WTC11 (cell line): Measurements from ENCODE around the gene NUP214. TPM values are rescaled to one million over a fixed set of nuclear protein-coding genes. Genes with fewer than 3 reads are reported as not detected.

Experiments
- ATAC-seq: fragments of 200-7000 bp; cut with Tn5 transposase; 2 replicates; pipeline ENCODE4 v1.10.0; 2021; ENCODE audit warnings: mild to moderate bottlenecking, moderate library complexity
- CTCF ChIA-PET: fragments of 300-600 bp; sonication (Branson Sonifier 250); formaldehyde crosslinking; loops from one replicate; lab custom pipeline; 2021; ENCODE audit warnings: antibody characterized with exemption; lab: Charles Lee
- POLR2A ChIA-PET: fragments of 350-600 bp; sonication (Branson Sonifier 250); formaldehyde crosslinking; loops from one replicate; lab custom pipeline; 2021; ENCODE audit warnings: antibody characterized with exemption; lab: Charles Lee
- DNase-seq: peaks from one replicate; pipeline ENCODE4 v3.0.0; 2021; ENCODE audit warnings: low spot score
- H3K27ac Mint-ChIP-seq: 2 replicates; pipeline ENCODE4 v1.8.0; 2021; ENCODE audit warnings: mixed read lengths
- H3K27me3 Mint-ChIP-seq: 2 replicates; pipeline ENCODE4 v1.8.0; 2021; ENCODE audit warnings: low read depth, mild to moderate bottlenecking, moderate library complexity, mixed read lengths
- H3K36me3 Mint-ChIP-seq: 2 replicates; pipeline ENCODE4 v1.8.0; 2021; ENCODE audit warnings: mixed read lengths
- H3K4me1 Mint-ChIP-seq: 2 replicates; pipeline ENCODE4 v1.8.0; 2022; ENCODE audit warnings: mixed read lengths
- H3K4me3 Mint-ChIP-seq: 2 replicates; pipeline ENCODE4 v1.8.0; 2021; ENCODE audit warnings: mild to moderate bottlenecking, moderate library complexity, mixed read lengths
- H3K9me3 Mint-ChIP-seq: 2 replicates; pipeline ENCODE4 v1.8.0; 2021; ENCODE audit warnings: mixed read lengths
- AFF4 ChIP-seq: sonication (generic); formaldehyde crosslinking; IDR thresholded peaks from 2 replicates; pipeline ENCODE4 v1.8.1; 2023; ENCODE audit warnings: mild to moderate bottlenecking, missing genetic modification reagents, borderline replicate concordance
- ATF2 ChIP-seq: sonication (generic); formaldehyde crosslinking; IDR thresholded peaks from 2 replicates; pipeline ENCODE4 v1.8.1; 2022; ENCODE audit warnings: low read depth, missing genetic modification reagents, borderline replicate concordance
- FOXJ3 ChIP-seq: sonication (generic); formaldehyde crosslinking; IDR thresholded peaks from 2 replicates; pipeline ENCODE4 v1.9.0; 2021; ENCODE audit warnings: missing genetic modification reagents, mild to moderate bottlenecking, borderline replicate concordance
- GRHL2 ChIP-seq: fragments of 250-450 bp; sonication (Bioruptor Pico); IDR thresholded peaks from 2 replicates; pipeline ENCODE4 v1.8.0; 2022; ENCODE audit warnings: mild to moderate bottlenecking, moderate library complexity; ENCODE audit not compliant: insufficient replicate concordance, severe bottlenecking
- GTF2I ChIP-seq: fragments of 250-450 bp; sonication (Bioruptor Pico); conservative IDR thresholded peaks from 2 replicates; pipeline ENCODE4 v1.4.0; 2021; ENCODE audit warnings: mild to moderate bottlenecking
- HMGXB4 ChIP-seq: sonication (generic); formaldehyde crosslinking; IDR thresholded peaks from 2 replicates; pipeline ENCODE4 v1.8.1; 2023; ENCODE audit warnings: mild to moderate bottlenecking, moderate library complexity, missing genetic modification reagents
- NFE2L1 ChIP-seq: sonication (generic); formaldehyde crosslinking; IDR thresholded peaks from 2 replicates; pipeline ENCODE4 v1.8.1; 2023; ENCODE audit warnings: missing genetic modification reagents
- NFYB ChIP-seq: sonication (generic); formaldehyde crosslinking; conservative IDR thresholded peaks from 2 replicates; pipeline ENCODE4 v1.8.0; 2022; ENCODE audit warnings: low read depth, missing genetic modification reagents
- OVOL2 ChIP-seq: fragments of 250-450 bp; sonication (Bioruptor Pico); IDR thresholded peaks from 2 replicates; pipeline ENCODE4 v1.9.0; 2021; ENCODE audit warnings: mild to moderate bottlenecking, borderline replicate concordance
- SMAD3 ChIP-seq: sonication (generic); formaldehyde crosslinking; IDR thresholded peaks from 2 replicates; pipeline ENCODE4 v1.8.0; 2022; ENCODE audit warnings: missing genetic modification reagents, mild to moderate bottlenecking, borderline replicate concordance
- SMAD4 ChIP-seq: sonication (generic); formaldehyde crosslinking; IDR thresholded peaks from 2 replicates; pipeline ENCODE4 v1.8.0; 2022; ENCODE audit warnings: mild to moderate bottlenecking, missing genetic modification reagents
- USF1 ChIP-seq: sonication (generic); formaldehyde crosslinking; IDR thresholded peaks from 2 replicates; pipeline ENCODE4 v1.8.0; 2022; ENCODE audit warnings: mild to moderate bottlenecking, missing genetic modification reagents
- ZBTB43 ChIP-seq: sonication (generic); formaldehyde crosslinking; IDR thresholded peaks from 2 replicates; pipeline ENCODE4 v1.8.1; 2023; ENCODE audit warnings: mild to moderate bottlenecking, missing genetic modification reagents
- ZNF263 ChIP-seq: sonication (generic); formaldehyde crosslinking; IDR thresholded peaks from 2 replicates; pipeline ENCODE4 v1.8.1; 2022; ENCODE audit warnings: low read depth, mild to moderate bottlenecking, moderate library complexity, missing genetic modification reagents
- ZNF317 ChIP-seq: sonication (generic); formaldehyde crosslinking; IDR thresholded peaks from 2 replicates; pipeline ENCODE4 v1.8.1; 2023; ENCODE audit warnings: low read depth, mild to moderate bottlenecking, moderate library complexity, missing genetic modification reagents, borderline replicate concordance
- ZNF396 ChIP-seq: fragments of 250-450 bp; sonication (Bioruptor Pico); IDR thresholded peaks from 2 replicates; pipeline ENCODE4 v1.8.0; 2021; ENCODE audit warnings: mild to moderate bottlenecking, moderate library complexity, borderline replicate concordance
- ZNF416 ChIP-seq: fragments of 250-450 bp; sonication (Bioruptor Pico); IDR thresholded peaks from 2 replicates; pipeline ENCODE4 v1.9.0; 2021; ENCODE audit warnings: mild to moderate bottlenecking, inconsistent platforms
- ZNF532 ChIP-seq: fragments of 250-450 bp; sonication (Bioruptor Pico); IDR thresholded peaks from 2 replicates; pipeline ENCODE4 v1.9.0; 2021; ENCODE audit warnings: mild to moderate bottlenecking, borderline replicate concordance
- total RNA-seq: library from RNA; stranded (reverse); gene quantifications from 3 replicates; pipeline ENCODE4 v1.2.3, GENCODE V29; 2021

NUP214 gene
- total RNA-seq, 1 experiment from 2014 or later, result 41.8 TPM

GRCh38 chr9:131218370-131218769 lies 93.0 kb downstream of the NUP214 start:
- no peaks in the 10 kb centered on the region for H3K27me3 Mint-ChIP-seq
- CTCF ChIA-PET, result interaction anchor here (0.6 to 2.2 kb wide), 3 partner anchors 118 to 328 kb away, joined by 3 to 10 read pairs (median 7); no protein-coding TSS in a partner anchor
- no peaks in the 10 kb centered on the region for H3K9me3 Mint-ChIP-seq
- H3K27ac Mint-ChIP-seq, result no peak overlapping the region
- no peak overlapping the region for H3K4me3 Mint-ChIP-seq
- TF ChIP-seq AFF4 (CRISPR knock-in tag) (no peak), OVOL2 (no peak), ZNF263 (CRISPR knock-in tag) (no peak), SMAD3 (CRISPR knock-in tag) (no peak), ATF2 (no peak), ZNF317 (CRISPR knock-in tag) (no peak), NFE2L1 (CRISPR knock-in tag) (no peak), GRHL2 (no peak), SMAD4 (CRISPR knock-in tag) (no peak), ZBTB43 (CRISPR knock-in tag) (no peak), ZNF416 (CRISPR knock-in tag) (no peak), USF1 (CRISPR knock-in tag) (no peak)
- TF ChIP-seq, all 79 proteins: peak for 0
- no peak for DNase-seq
- ATAC-seq, result no peak
- Mint-ChIP-seq H3K4me1 (peaks cover 27% of the 10 kb centered on the region), H3K36me3 (peaks cover 21% of the 10 kb centered on the region)
- POLR2A ChIA-PET, result no interaction called here

GRCh38 chr9:131220485-131220884 lies 95.1 kb downstream of the NUP214 start:
- H3K27ac Mint-ChIP-seq, result no peak overlapping the region
- peaks cover 17% of the 10 kb centered on the region for H3K36me3 Mint-ChIP-seq
- POLR2A ChIA-PET, result no interaction called here
- TF ChIP-seq GTF2I (CRISPR knock-in tag) (no peak), NFE2L1 (CRISPR knock-in tag) (no peak), ZNF396 (CRISPR knock-in tag) (no peak), ZNF532 (CRISPR knock-in tag) (no peak), ZNF263 (CRISPR knock-in tag) (no peak), FOXJ3 (CRISPR knock-in tag) (no peak), HMGXB4 (CRISPR knock-in tag) (no peak), NFYB (no peak)
- ATAC-seq (peak; percentile 74), DNase-seq (no peak)
- H3K4me1 Mint-ChIP-seq, result peaks cover 27% of the 10 kb centered on the region
- H3K4me3 Mint-ChIP-seq, result no peak overlapping the region
- H3K27me3 Mint-ChIP-seq, result no peaks in the 10 kb centered on the region
- no peaks in the 10 kb centered on the region for H3K9me3 Mint-ChIP-seq
- CTCF ChIA-PET, result interaction anchor here (2.2 kb wide), 1 partner anchor 116 kb away, joined by 10 read pairs; no protein-coding TSS in a partner anchor
